D721Med (cell line): ENCODE results near the gene NPAS3.

Experiments used
- DNase-seq: peaks from one replicate; pipeline ENCODE4 v3.0.0; 2011; ENCODE audit warnings: low spot score; ENCODE audit not compliant: insufficient read length
- FAIRE-seq: peaks from 2 replicates; lab custom pipeline; 2011; peaks lifted over from hg19 to GRCh38; lab: Jason Lieb, UNC
- TF ChIP-seq, protein P1 (sequence below): IDR thresholded peaks from 2 replicates; pipeline ENCODE4 v1.5.1; 2012; ENCODE audit warnings: mild to moderate bottlenecking, control low read depth; ENCODE audit not compliant: insufficient read depth; ENCODE audit errors: missing control alignments

Gene NPAS3

DNA sequence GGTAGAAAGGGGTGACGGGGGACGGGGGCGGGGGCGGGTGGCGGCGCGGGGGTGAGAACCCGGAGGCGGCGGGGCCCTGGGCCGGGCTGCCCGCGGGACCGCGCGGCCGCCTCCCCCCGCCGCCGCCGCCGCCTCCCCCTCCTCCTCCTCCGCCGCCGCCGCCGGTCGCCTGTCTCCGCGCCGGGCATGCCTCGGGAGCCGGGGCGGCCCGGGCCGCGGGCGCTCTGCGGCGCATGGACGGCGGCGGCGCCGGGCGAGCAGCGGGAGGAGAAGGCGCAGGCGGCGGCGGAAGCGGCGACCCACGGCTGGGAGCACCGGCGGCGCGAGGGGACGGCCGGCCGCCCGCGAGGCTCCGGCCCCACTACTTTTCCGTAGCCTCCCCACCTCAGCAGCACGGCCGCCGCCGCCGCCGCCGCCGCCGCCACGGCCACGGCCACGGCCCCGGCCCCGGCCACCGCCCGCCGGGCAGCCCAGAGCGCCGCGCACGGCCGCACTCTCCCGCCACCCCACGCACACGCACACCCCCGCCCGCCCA lies at the start of gene NPAS3:
Gene NPAS3 (plus strand): TSS at position 161 of the 535 bp plus-strand sequence.
- TF ChIP-seq, protein P1, sequence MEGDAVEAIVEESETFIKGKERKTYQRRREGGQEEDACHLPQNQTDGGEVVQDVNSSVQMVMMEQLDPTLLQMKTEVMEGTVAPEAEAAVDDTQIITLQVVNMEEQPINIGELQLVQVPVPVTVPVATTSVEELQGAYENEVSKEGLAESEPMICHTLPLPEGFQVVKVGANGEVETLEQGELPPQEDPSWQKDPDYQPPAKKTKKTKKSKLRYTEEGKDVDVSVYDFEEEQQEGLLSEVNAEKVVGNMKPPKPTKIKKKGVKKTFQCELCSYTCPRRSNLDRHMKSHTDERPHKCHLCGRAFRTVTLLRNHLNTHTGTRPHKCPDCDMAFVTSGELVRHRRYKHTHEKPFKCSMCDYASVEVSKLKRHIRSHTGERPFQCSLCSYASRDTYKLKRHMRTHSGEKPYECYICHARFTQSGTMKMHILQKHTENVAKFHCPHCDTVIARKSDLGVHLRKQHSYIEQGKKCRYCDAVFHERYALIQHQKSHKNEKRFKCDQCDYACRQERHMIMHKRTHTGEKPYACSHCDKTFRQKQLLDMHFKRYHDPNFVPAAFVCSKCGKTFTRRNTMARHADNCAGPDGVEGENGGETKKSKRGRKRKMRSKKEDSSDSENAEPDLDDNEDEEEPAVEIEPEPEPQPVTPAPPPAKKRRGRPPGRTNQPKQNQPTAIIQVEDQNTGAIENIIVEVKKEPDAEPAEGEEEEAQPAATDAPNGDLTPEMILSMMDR, result no peak
- no peak for DNase-seq
- no peak for FAIRE-seq

GRCh38 chr14:32896979-32897697 lies 41.5 kb upstream of the NPAS3 start:
- FAIRE-seq (no peak), DNase-seq (no peak)
- TF ChIP-seq, protein P1, result no peak

DNA sequence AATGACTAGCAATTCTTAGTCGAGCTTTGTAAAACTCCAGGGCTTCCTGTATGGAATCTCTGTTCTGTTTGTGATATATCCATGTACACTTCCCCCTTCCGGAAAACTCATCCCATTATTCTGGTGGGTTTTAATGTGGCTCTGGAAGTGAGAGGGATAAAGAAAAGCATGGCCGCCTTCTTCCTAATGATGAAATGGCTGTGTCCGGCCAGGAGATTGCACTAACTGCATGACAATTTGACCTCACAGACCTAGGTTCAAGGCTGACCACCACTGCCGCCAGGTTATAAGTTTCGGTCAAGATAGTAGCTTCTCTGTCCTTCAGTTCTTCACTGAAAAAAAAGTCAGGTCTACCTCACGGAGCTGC lies 41.0 kb upstream of the NPAS3 start:
- no peak for FAIRE-seq

GRCh38 chr14:32898876-32899275 lies 39.8 kb upstream of the NPAS3 start:
- DNase-seq, result no peak
- TF ChIP-seq, protein P1, result no peak
- no peak for FAIRE-seq

More for the DNA sequence above, 41.0 kb upstream of the NPAS3 start:
- DNase-seq, result no peak
- TF ChIP-seq, protein P1, result no peak

GRCh38 chr14:32900547-32900946 lies 38.1 kb upstream of the NPAS3 start:
- FAIRE-seq, result peak; percentile 90
- TF ChIP-seq, protein P1, result no peak
- DNase-seq, result no peak

GRCh38 chr14:32905013-32905412 lies 33.7 kb upstream of the NPAS3 start:
- TF ChIP-seq, protein P1, result no peak
- FAIRE-seq (no peak), DNase-seq (no peak)

- DNase-seq (no peak), FAIRE-seq (no peak)
- TF ChIP-seq, protein P1, result no peak
These were observed 32.0 kb upstream of the NPAS3 start for GRCh38 chr14:32906672-32907071.
